Midbrain (tissue), 1 donor: ENCODE data around the gene TTK.

ENCODE experiments used
- DNase-seq: peaks from one replicate; lab custom pipeline; 2025; lab: John Stamatoyannopoulos, UW

TTK gene

GRCh38 chr6:80004173-80005072 lies at the start of gene TTK:
Gene TTK, plus strand, starts transcription at chr6:80004649. Its CDS starts 1,195 bp downstream, at chr6:80005844.
- peak; percentile 91 for DNase-seq

GRCh38 chr6:79954849-79955248 lies 49.6 kb upstream of the TTK start:
- DNase-seq = no peak

- no peak for DNase-seq
These were observed 39.8 kb upstream of the TTK start for GRCh38 chr6:79964607-79965081.

- DNase-seq = no peak
These were observed 37.3 kb upstream of the TTK start for GRCh38 chr6:79967178-79967577.

GRCh38 chr6:79969784-79970183 lies 34.7 kb upstream of the TTK start:
- DNase-seq = no peak

GRCh38 chr6:79971193-79971592 lies 33.3 kb upstream of the TTK start:
- DNase-seq = no peak

- DNase-seq = no peak
These were observed 22.8 kb upstream of the TTK start for GRCh38 chr6:79981652-79982051.

GRCh38 chr6:79984261-79984660 lies 20.2 kb upstream of the TTK start:
- no peak for DNase-seq

- DNase-seq = no peak
These were observed 19.3 kb upstream of the TTK start for GRCh38 chr6:79985128-79985527.

- DNase-seq = no peak
These were observed 14.8 kb upstream of the TTK start for GRCh38 chr6:79989641-79990040.

GRCh38 chr6:79993012-79993910 lies 11.2 kb upstream of the TTK start:
- DNase-seq = no peak

- DNase-seq = no peak
These were observed 10.5 kb upstream of the TTK start for GRCh38 chr6:79993911-79994309.

GRCh38 chr6:79997728-79998127 lies 6.7 kb upstream of the TTK start:
- no peak for DNase-seq

- no peak for DNase-seq
These were observed 3.1 kb upstream of the TTK start for GRCh38 chr6:80001337-80001736.

GRCh38 chr6:80003826-80004172 lies 650 bp upstream of the TTK start:
- peak; percentile 47 for DNase-seq

- no peak for DNase-seq
These were observed 957 bp downstream of the TTK start for GRCh38 chr6:80005406-80005805.

GRCh38 chr6:80006541-80006940 lies 2.1 kb downstream of the TTK start:
- DNase-seq = no peak

- no peak for DNase-seq
These were observed 5.1 kb downstream of the TTK start for GRCh38 chr6:80009531-80009930.

GRCh38 chr6:80010288-80010687 lies 5.8 kb downstream of the TTK start:
- DNase-seq = no peak

- no peak for DNase-seq
These were observed 11.5 kb downstream of the TTK start for GRCh38 chr6:80015839-80016435.

- no peak for DNase-seq
These were observed 16.1 kb downstream of the TTK start for GRCh38 chr6:80020381-80021120.

- DNase-seq = no peak
These were observed 16.7 kb downstream of the TTK start for GRCh38 chr6:80021131-80021530.
